Cardiac fibroblast (primary cell): ENCODE measurements around the gene EIF2B1.

Source experiments
- DNase-seq, 2 donors: peaks; one replicate each; pipeline versions ENCODE4 v3.0.0 to v3.0.0-alpha.2; 2010; ENCODE audit warnings: low read depth in 2 of 2
- H3K4me3 ChIP-seq, 2 donors: replicated peaks in 1 of 2; 1 replicate in 1 of 2; 2 replicates in 1 of 2; pipeline ENCODE4 v1.5.1; 2011; ENCODE audit warnings: low read depth in 2 of 2, low read length in 2 of 2, mild to moderate bottlenecking in 2 of 2, moderate library complexity in 1 of 2
- CTCF ChIP-seq: IDR thresholded peaks from one replicate; pipeline ENCODE4 v1.5.1; 2011; ENCODE audit warnings: low read depth, mild to moderate bottlenecking, low read length, inconsistent platforms

The EIF2B1 gene

GRCh38 chr12:123621619-123622530 is 11.6 kb downstream of the EIF2B1 start:
- TF ChIP-seq CTCF: no peak

GRCh38 chr12:123621101-123621500 is 12.4 kb downstream of the EIF2B1 start:
- H3K4me3 ChIP-seq: no peak overlapping the region
- TF ChIP-seq CTCF: no peak
- no peak for DNase-seq

More at GRCh38 chr12:123621619-123622530, 11.6 kb downstream of the EIF2B1 start:
- no peak for DNase-seq
- no peak overlapping the region for H3K4me3 ChIP-seq

- no peak overlapping the region for H3K4me3 ChIP-seq
- no peak for DNase-seq
- no peak for TF ChIP-seq CTCF
These were observed 15.9 kb downstream of the EIF2B1 start for GRCh38 chr12:123617580-123617979.

- no peak for DNase-seq
- TF ChIP-seq CTCF: no peak
These were observed 16.3 kb downstream of the EIF2B1 start for GRCh38 chr12:123617144-123617543.

GRCh38 chr12:123614531-123614930 is 19.0 kb downstream of the EIF2B1 start:
- peak; percentile 64 to 67 for DNase-seq
- H3K4me3 ChIP-seq: no peak overlapping the region
- no peak for TF ChIP-seq CTCF

More at GRCh38 chr12:123617144-123617543, 16.3 kb downstream of the EIF2B1 start:
- no peak overlapping the region for H3K4me3 ChIP-seq

- no peak overlapping the region for H3K4me3 ChIP-seq
- no peak for DNase-seq
- TF ChIP-seq CTCF: no peak
These were observed 19.4 kb downstream of the EIF2B1 start for GRCh38 chr12:123614110-123614509.
